DND-41 (cell line): ENCODE data around the gene CCNYL1.

Experiments
- EZH2 ChIP-seq: IDR thresholded peaks from 3 replicates; pipeline ENCODE4 v1.6.1; 2012; ENCODE audit warnings: borderline replicate concordance, low read depth, mild to moderate bottlenecking, moderate library complexity, low read length, inconsistent platforms; ENCODE audit not compliant: severe bottlenecking
- TF ChIP-seq, protein P1 (sequence below): IDR thresholded peaks from 2 replicates; pipeline ENCODE4 v1.5.1; 2012; ENCODE audit warnings: borderline replicate concordance, low read length, moderate library complexity, mild to moderate bottlenecking; ENCODE audit not compliant: poor library complexity, severe bottlenecking; ENCODE audit errors: extremely low read depth

DNA sequence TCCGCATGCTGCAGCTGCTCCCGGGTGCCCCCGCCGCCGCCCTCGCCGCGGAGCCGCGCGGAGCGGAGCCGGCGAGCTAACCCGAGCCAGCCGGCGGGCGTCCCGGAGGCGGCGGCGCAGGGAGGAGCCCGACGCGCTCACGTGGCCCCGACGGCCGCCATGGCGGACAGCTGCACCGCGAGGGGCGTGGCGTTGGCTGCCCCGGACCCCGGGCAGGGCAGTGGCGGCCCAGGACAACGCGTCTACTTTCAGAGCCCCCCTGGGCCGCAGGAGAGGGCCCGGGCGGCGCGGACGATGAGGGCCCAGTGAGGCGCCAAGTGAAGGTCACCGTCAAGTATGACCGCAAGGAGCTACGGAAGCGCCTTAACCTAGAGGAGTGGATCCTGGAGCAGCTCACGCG is 30.0 kb upstream of the CCNYL1 start:
- TF ChIP-seq, protein P1, sequence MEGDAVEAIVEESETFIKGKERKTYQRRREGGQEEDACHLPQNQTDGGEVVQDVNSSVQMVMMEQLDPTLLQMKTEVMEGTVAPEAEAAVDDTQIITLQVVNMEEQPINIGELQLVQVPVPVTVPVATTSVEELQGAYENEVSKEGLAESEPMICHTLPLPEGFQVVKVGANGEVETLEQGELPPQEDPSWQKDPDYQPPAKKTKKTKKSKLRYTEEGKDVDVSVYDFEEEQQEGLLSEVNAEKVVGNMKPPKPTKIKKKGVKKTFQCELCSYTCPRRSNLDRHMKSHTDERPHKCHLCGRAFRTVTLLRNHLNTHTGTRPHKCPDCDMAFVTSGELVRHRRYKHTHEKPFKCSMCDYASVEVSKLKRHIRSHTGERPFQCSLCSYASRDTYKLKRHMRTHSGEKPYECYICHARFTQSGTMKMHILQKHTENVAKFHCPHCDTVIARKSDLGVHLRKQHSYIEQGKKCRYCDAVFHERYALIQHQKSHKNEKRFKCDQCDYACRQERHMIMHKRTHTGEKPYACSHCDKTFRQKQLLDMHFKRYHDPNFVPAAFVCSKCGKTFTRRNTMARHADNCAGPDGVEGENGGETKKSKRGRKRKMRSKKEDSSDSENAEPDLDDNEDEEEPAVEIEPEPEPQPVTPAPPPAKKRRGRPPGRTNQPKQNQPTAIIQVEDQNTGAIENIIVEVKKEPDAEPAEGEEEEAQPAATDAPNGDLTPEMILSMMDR: no peak
- no peak for TF ChIP-seq EZH2
